Rectal smooth muscle tissue (tissue), 1 donor: ENCODE measurements around the gene BTBD9.

Experiments
- H3K27ac ChIP-seq: one replicate; pipeline ENCODE4 v1.7.0; 2013; ENCODE audit warnings: low read depth, low read length, inconsistent platforms
- H3K27me3 ChIP-seq: one replicate; pipeline ENCODE4 v1.7.0; 2013; ENCODE audit warnings: low read length; ENCODE audit not compliant: control insufficient read depth, insufficient read depth
- H3K36me3 ChIP-seq: one replicate; pipeline ENCODE4 v1.7.0; 2013; ENCODE audit warnings: low read length; ENCODE audit not compliant: control insufficient read depth, insufficient read depth
- H3K4me1 ChIP-seq: one replicate; pipeline ENCODE4 v1.7.0; 2013; ENCODE audit warnings: low read length; ENCODE audit not compliant: control insufficient read depth, insufficient read depth
- H3K4me3 ChIP-seq: one replicate; pipeline ENCODE4 v1.7.0; 2013; ENCODE audit warnings: low read length
- H3K9ac ChIP-seq: one replicate; pipeline ENCODE4 v1.7.0; 2013; ENCODE audit warnings: low read length

Gene BTBD9

GRCh38 chr6:38168126-38168525, 471.6 kb downstream of the BTBD9 start:
- Histone ChIP-seq H3K36me3 (no peaks in the 10 kb centered on the region), H3K4me3 (no peak overlapping the region), H3K27ac (no peak overlapping the region), H3K9ac (no peak overlapping the region), H3K27me3 (no peaks in the 10 kb centered on the region), H3K4me1 (no peaks in the 10 kb centered on the region)

- Histone ChIP-seq H3K9ac (no peak overlapping the region), H3K27me3 (no peaks in the 10 kb centered on the region), H3K4me3 (no peak overlapping the region), H3K27ac (no peak overlapping the region), H3K4me1 (no peaks in the 10 kb centered on the region), H3K36me3 (no peaks in the 10 kb centered on the region)
These were observed 472.1 kb downstream of the BTBD9 start for GRCh38 chr6:38167598-38167997.

GRCh38 chr6:38166411-38167240, 473.1 kb downstream of the BTBD9 start:
- H3K27ac ChIP-seq = no peak overlapping the region
- no peak overlapping the region for H3K4me3 ChIP-seq

DNA sequence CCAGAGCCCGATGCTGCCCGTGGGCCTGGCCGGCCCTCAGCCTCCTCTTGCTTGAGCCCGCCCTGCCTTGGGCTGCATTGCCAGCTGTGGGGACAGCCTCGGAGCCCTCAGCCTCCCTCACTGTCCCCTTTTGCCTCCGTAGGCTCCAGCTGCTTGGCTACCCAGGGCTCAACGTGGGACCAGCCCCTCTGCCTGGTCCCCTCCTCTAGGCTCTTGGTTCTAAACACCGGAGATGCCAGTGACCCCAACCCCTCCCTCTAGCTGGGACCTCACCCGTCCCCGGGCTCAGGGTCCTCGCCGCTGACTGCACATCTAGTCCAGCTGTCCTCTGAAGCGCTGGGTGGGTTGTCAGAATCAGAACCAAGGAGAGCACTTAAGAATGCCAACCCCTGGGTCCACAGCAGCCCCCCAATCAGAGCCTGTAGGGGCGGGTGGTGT, 475.0 kb downstream of the BTBD9 start:
- Histone ChIP-seq H3K4me1 (no peaks in the 10 kb centered on the region), H3K27ac (no peak overlapping the region), H3K4me3 (no peak overlapping the region), H3K27me3 (no peaks in the 10 kb centered on the region), H3K9ac (no peak overlapping the region), H3K36me3 (no peaks in the 10 kb centered on the region)

More at GRCh38 chr6:38166411-38167240, 473.1 kb downstream of the BTBD9 start:
- Histone ChIP-seq H3K9ac (no peak overlapping the region), H3K36me3 (no peaks in the 10 kb centered on the region), H3K27me3 (no peaks in the 10 kb centered on the region), H3K4me1 (no peaks in the 10 kb centered on the region)

DNA sequence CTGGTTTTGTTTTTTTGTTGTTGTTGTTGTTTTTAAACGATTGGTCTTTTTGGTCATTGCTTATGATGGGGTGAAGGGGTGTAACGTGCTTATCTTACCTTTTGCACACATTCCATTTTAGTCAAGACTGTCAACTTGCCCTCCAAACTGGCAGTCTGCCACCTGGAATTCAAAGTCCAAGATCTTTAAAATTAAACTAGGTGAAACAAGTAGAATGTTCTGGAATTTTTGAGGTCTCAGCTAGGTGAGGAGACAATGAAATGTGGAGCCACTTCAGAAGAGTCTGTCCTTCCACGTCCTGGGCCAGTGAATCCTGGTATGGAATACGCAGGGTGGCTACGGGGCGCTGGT, 475.6 kb downstream of the BTBD9 start:
- H3K36me3 ChIP-seq = no peaks in the 10 kb centered on the region
- H3K27ac ChIP-seq = no peak overlapping the region
- no peak overlapping the region for H3K4me3 ChIP-seq
- H3K4me1 ChIP-seq = no peaks in the 10 kb centered on the region
- no peaks in the 10 kb centered on the region for H3K27me3 ChIP-seq
- H3K9ac ChIP-seq = no peak overlapping the region

DNA sequence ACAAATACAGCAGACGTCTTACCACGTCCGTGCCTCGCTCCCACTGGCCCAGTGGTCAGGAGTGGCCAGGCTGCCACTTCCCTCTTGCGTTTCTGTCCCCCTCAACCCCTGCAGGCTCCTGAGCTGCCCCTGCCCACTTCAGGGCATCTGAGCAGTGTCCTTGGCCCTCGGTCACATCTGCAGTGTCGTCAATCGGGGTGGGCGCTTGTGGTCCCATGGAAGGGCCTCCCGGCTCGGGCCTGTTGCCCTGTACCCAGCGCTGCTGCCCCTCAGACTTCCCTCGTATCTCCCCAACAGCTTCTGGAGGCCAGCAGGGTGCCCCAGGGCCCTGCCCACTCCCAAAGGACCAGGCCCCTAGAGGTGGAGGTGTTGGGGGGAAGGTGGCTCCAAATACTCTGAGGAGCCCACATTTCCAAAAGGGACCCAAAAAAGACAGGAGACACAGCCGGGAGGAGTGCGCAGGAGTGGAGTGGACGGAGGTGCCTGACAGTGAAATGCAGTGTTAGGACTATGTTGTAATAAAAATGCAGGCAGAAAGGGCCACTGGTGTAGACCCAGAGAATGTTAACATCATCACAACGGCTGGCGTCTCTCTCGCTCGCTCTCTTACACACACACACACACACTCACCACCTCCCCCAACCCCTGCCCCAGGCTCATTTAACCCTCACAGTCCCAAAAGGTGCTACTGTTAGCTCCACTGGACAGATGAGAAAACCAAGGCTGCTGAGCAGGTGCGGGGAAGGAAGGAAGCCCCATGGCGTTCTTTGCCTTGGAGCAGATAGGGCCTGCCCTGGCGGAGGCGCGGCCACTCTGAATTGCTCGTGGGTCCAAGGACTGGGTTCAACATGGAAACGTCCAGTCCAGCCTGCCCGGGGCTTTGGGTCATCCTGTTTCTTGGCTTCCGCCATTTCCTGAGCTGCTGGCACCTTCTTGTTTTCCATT, 476.3 kb downstream of the BTBD9 start:
- H3K4me3 ChIP-seq = no peak overlapping the region
- H3K4me1 ChIP-seq = no peaks in the 10 kb centered on the region
- no peak overlapping the region for H3K27ac ChIP-seq
- no peak overlapping the region for H3K9ac ChIP-seq
- H3K27me3 ChIP-seq = no peaks in the 10 kb centered on the region
- no peaks in the 10 kb centered on the region for H3K36me3 ChIP-seq

DNA sequence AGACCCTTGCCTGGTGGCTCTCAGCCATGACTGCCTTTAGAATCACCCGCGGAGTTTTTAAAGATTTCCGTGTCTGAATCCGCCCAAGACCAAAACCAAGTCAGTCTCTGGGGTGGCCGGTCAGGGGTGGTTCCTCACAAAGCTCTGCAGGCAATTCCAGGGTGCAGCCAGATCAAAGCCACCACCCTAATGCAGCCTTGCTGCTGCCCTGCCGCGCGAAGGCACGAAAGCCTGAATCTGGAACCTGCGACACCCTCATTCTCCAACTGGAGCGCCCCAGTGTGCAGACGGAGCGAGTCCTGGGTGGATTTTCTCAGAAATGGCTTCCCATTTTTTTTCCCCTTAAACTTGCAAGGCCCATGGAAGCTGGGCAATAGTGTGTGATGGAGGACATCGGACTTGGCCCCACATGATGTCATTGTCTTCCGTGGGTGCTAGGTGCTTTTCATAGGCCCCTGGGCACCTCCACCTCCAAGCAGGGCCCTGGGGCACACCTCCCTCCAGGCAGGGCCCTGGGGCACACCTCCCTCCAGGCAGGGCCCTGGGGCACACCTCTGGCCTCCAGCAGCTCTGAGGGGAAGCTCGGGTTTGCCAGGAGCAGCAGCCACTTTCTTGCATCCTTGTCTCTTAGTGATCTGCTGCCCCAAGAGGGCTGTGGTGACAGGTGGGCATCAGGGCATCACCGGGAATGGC, 477.1 kb downstream of the BTBD9 start:
- Histone ChIP-seq H3K27ac (no peak overlapping the region), H3K4me1 (no peaks in the 10 kb centered on the region), H3K9ac (no peak overlapping the region), H3K4me3 (no peak overlapping the region), H3K36me3 (no peaks in the 10 kb centered on the region), H3K27me3 (no peaks in the 10 kb centered on the region)

GRCh38 chr6:38161754-38162492, 477.8 kb downstream of the BTBD9 start:
- no peak overlapping the region for H3K9ac ChIP-seq
- no peaks in the 10 kb centered on the region for H3K36me3 ChIP-seq
- no peak overlapping the region for H3K27ac ChIP-seq
- no peak overlapping the region for H3K4me3 ChIP-seq
- no peaks in the 10 kb centered on the region for H3K27me3 ChIP-seq
- no peaks in the 10 kb centered on the region for H3K4me1 ChIP-seq

DNA sequence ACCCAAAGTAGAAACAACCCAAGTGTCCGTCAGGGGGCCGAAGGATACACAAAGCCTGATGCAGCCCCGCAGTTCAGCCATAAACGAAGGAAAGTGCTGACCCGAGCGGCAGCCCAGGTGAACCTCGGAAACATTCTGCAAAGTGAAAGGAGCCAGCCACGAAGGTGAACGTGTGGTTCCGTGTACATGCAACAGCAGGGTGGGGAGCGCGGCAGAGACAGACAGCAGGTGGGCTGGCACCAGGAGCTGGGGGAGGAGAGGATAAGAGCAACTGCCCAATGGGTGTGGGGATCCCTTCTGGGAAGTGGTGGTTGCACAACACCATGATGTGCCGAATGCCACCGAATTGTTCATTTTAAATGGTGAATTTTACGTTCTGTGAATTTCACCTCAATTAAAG, 478.4 kb downstream of the BTBD9 start:
- Histone ChIP-seq H3K4me1 (no peaks in the 10 kb centered on the region), H3K27me3 (no peaks in the 10 kb centered on the region), H3K9ac (no peak overlapping the region), H3K36me3 (no peaks in the 10 kb centered on the region), H3K27ac (no peak overlapping the region), H3K4me3 (no peak overlapping the region)

GRCh38 chr6:38160831-38161230, 478.9 kb downstream of the BTBD9 start:
- no peak overlapping the region for H3K9ac ChIP-seq
- H3K27ac ChIP-seq = no peak overlapping the region
- H3K36me3 ChIP-seq = no peaks in the 10 kb centered on the region
- H3K4me3 ChIP-seq = no peak overlapping the region
- no peaks in the 10 kb centered on the region for H3K4me1 ChIP-seq
- no peaks in the 10 kb centered on the region for H3K27me3 ChIP-seq

GRCh38 chr6:38159596-38159995, 480.1 kb downstream of the BTBD9 start:
- Histone ChIP-seq H3K4me1 (no peaks in the 10 kb centered on the region), H3K27me3 (no peaks in the 10 kb centered on the region), H3K4me3 (no peak overlapping the region), H3K36me3 (peaks cover 4% of the 10 kb centered on the region), H3K9ac (no peak overlapping the region), H3K27ac (no peak overlapping the region)
